GM23338 (cell line): Measurements from ENCODE around the gene CEP135. TPM values are rescaled to one million over a fixed set of nuclear protein-coding genes. Genes with fewer than 3 reads are reported as not detected.
A peak's percentile ranks its signal among the peaks of the same experiment; 100 is the strongest.

ENCODE experiments used
- ATAC-seq: fragments of 200-7000 bp; cut with Tn5 transposase; 3 replicates; pipeline ENCODE4 v1.9.1; 2020
- DNase-seq: peaks from one replicate; pipeline ENCODE4 v3.0.0-alpha.2; 2015; ENCODE audit warnings: low spot score
- H2AFZ ChIP-seq: fragments of 200-600 bp; sonication (generic); 2 replicates; pipeline ENCODE4 v1.8.0; 2016; ENCODE audit warnings: antibody characterized with exemption, mild to moderate bottlenecking, moderate library complexity
- H3F3A ChIP-seq: fragments of 200-600 bp; sonication (generic); replicated peaks from 2 replicates; pipeline ENCODE4 v1.8.0; 2017; ENCODE audit warnings: antibody characterized with exemption, mixed run types, low read depth
- H3K27ac ChIP-seq: fragments of 200-600 bp; sonication (generic); 2 replicates; pipeline ENCODE4 v1.6.1; 2016; ENCODE audit warnings: low read depth
- H3K27me3 ChIP-seq: fragments of 200-600 bp; sonication (generic); 2 replicates; pipeline ENCODE4 v1.8.0; 2016; ENCODE audit warnings: mild to moderate bottlenecking, mixed run types, moderate library complexity; ENCODE audit not compliant: insufficient read depth
- H3K36me3 ChIP-seq: fragments of 200-600 bp; sonication (generic); 2 replicates; pipeline ENCODE4 v1.8.0; 2016; ENCODE audit warnings: mild to moderate bottlenecking; ENCODE audit not compliant: insufficient read depth
- H3K4me1 ChIP-seq: fragments of 200-600 bp; sonication (generic); 2 replicates; pipeline ENCODE4 v1.8.0; 2016; ENCODE audit warnings: mild to moderate bottlenecking, moderate library complexity; ENCODE audit not compliant: insufficient read depth
- H3K4me2 ChIP-seq: fragments of 200-600 bp; sonication (generic); 2 replicates; pipeline ENCODE4 v1.7.1; 2017; ENCODE audit warnings: mixed run types
- H3K4me3 ChIP-seq: fragments of 200-600 bp; sonication (generic); 2 replicates; pipeline ENCODE4 v1.6.1; 2016; ENCODE audit warnings: mixed run types
- H3K79me2 ChIP-seq: fragments of 200-600 bp; sonication (generic); replicated peaks from 2 replicates; pipeline ENCODE4 v1.8.0; 2017; ENCODE audit warnings: mild to moderate bottlenecking; ENCODE audit not compliant: insufficient read depth
- H3K9me2 ChIP-seq: fragments of 200-600 bp; sonication (generic); 2 replicates; pipeline ENCODE4 v1.8.0; 2017; ENCODE audit not compliant: insufficient read depth
- H4K20me1 ChIP-seq: fragments of 200-600 bp; sonication (generic); replicated peaks from 2 replicates; pipeline ENCODE4 v1.8.0; 2017; ENCODE audit warnings: mild to moderate bottlenecking; ENCODE audit not compliant: insufficient read depth
- H3K27ac Mint-ChIP-seq: 2 replicates; pipeline ENCODE4 v1.8.0; 2020; ENCODE audit warnings: inconsistent platforms, mild to moderate bottlenecking, moderate library complexity, mixed read lengths
- H3K27me3 Mint-ChIP-seq: 3 replicates; pipeline ENCODE4 v1.8.0; 2022; ENCODE audit warnings: low read depth, mild to moderate bottlenecking, moderate library complexity, mixed read lengths, inconsistent platforms; ENCODE audit not compliant: insufficient read depth, poor library complexity
- H3K36me3 Mint-ChIP-seq: 3 replicates; pipeline ENCODE4 v1.8.0; 2021; ENCODE audit warnings: low read depth, mild to moderate bottlenecking, inconsistent platforms, moderate library complexity, mixed read lengths
- H3K4me1 Mint-ChIP-seq: 3 replicates; pipeline ENCODE4 v1.8.0; 2020; ENCODE audit warnings: mild to moderate bottlenecking, inconsistent platforms, mixed read lengths
- H3K4me3 Mint-ChIP-seq: 3 replicates; pipeline ENCODE4 v1.8.0; 2021; ENCODE audit warnings: moderate library complexity, mild to moderate bottlenecking, inconsistent platforms, mixed read lengths
- H3K9me3 Mint-ChIP-seq: 3 replicates; pipeline ENCODE4 v1.8.0; 2020; ENCODE audit warnings: moderate library complexity, mild to moderate bottlenecking, inconsistent platforms, mixed read lengths
- CREB1 ChIP-seq: fragments of 250-450 bp; sonication (Bioruptor Pico); IDR thresholded peaks from 2 replicates; pipeline ENCODE4 v1.5.0; 2020; ENCODE audit warnings: low read depth, mild to moderate bottlenecking, moderate library complexity
- CTCF ChIP-seq, 2 experiments: fragments of 200-600 bp in 1 of 2; sonication (generic) in 1 of 2; conservative IDR thresholded peaks; 2 replicates each; pipeline versions ENCODE4 v1.5.1 to v1.6.1; 2016 to 2017; ENCODE audit warnings: antibody characterized with exemption in 2 of 2, low read depth in 2 of 2, mild to moderate bottlenecking in 2 of 2, moderate library complexity in 1 of 2
- EZH2 ChIP-seq: fragments of 200-600 bp; sonication (generic); IDR thresholded peaks from one replicate; pipeline ENCODE4 v1.8.0; 2017; ENCODE audit warnings: antibody characterized with exemption, mild to moderate bottlenecking, low read depth; ENCODE audit not compliant: unreplicated experiment
- EZH2phosphoT487 ChIP-seq: fragments of 200-600 bp; sonication (generic); IDR thresholded peaks from one replicate; pipeline ENCODE4 v1.8.1; 2018; ENCODE audit warnings: antibody characterized with exemption; ENCODE audit not compliant: unreplicated experiment
- JUNB ChIP-seq: IDR thresholded peaks from one replicate; pipeline ENCODE4 v1.6.1; 2016; ENCODE audit warnings: antibody characterized with exemption; ENCODE audit not compliant: unreplicated experiment
- POLR2AphosphoS5 ChIP-seq: IDR thresholded peaks from 2 replicates; pipeline ENCODE4 v1.6.1; 2016; ENCODE audit warnings: antibody characterized with exemption, low read depth
- REST ChIP-seq: IDR thresholded peaks from one replicate; pipeline ENCODE4 v1.6.1; 2018; ENCODE audit warnings: antibody characterized with exemption; ENCODE audit not compliant: unreplicated experiment
- STAT1 ChIP-seq: IDR thresholded peaks from one replicate; pipeline ENCODE4 v1.6.1; 2016; ENCODE audit warnings: antibody characterized with exemption; ENCODE audit not compliant: unreplicated experiment
- ZNF114 ChIP-seq: fragments of 250-450 bp; sonication (Bioruptor Pico); IDR thresholded peaks from 2 replicates; pipeline ENCODE4 v1.5.0; 2020; ENCODE audit warnings: mild to moderate bottlenecking, moderate library complexity
- ZNF331 ChIP-seq: fragments of 250-450 bp; sonication (Bioruptor Pico); IDR thresholded peaks from 2 replicates; pipeline ENCODE4 v1.5.0; 2020; ENCODE audit warnings: low read depth, mild to moderate bottlenecking, moderate library complexity
- polyA plus RNA-seq: library from polyadenylated mRNA; unstranded; fragments of >200 nt; fragmentation: Nextera tagmentation; extraction: Ambion mirVana; gene quantifications from 2 replicates; pipeline ENCODE4 v1.2.1, GENCODE V29; 2016
- total RNA-seq: library from RNA; depleted of rRNA; stranded (reverse); fragments of >200 nt; shearing (Covaris generic); gene quantifications from 2 replicates; pipeline ENCODE4 v1.2.3, GENCODE V29; 2014
- TF ChIP-seq, protein P1 (sequence below): IDR thresholded peaks from 2 replicates; pipeline ENCODE4 v1.6.1; 2016; ENCODE audit warnings: antibody characterized with exemption

CEP135 gene
- total and polyA plus RNA-seq, 2 experiments from 2014 or later = 11.8 to 15.7 TPM

GRCh38 chr4:56077676-56078075, 128.9 kb downstream of the CEP135 start:
- DNase-seq = peak; percentile 18
- Histone ChIP-seq H3K27me3 (no peaks in the 10 kb centered on the region), H3K36me3 (peaks cover 9% of the 10 kb centered on the region; the same call in 1 of the 2 replicates), H3K4me1 (no peaks in the 10 kb centered on the region), H2AFZ (no peak overlapping the region), H3K79me2 (peaks cover 35% of the 10 kb centered on the region), H3K9me2 (no peaks in the 10 kb centered on the region), H3K4me2 (no peak overlapping the region), H3K4me3 (no peak overlapping the region), H3F3A (no peaks in the 10 kb centered on the region), H4K20me1 (no peaks in the 10 kb centered on the region; the same call in 1 of the 2 replicates), H3K27ac (no peak overlapping the region)
- ATAC-seq = no peak
- Mint-ChIP-seq H3K4me1 (peaks cover 19% of the 10 kb centered on the region; the same call in 2 of the 3 replicates), H3K27me3 (no peaks in the 10 kb centered on the region), H3K27ac (no peak overlapping the region), H3K36me3 (peaks cover 15% of the 10 kb centered on the region; the same call in 2 of the 3 replicates), H3K9me3 (peaks cover 11% of the 10 kb centered on the region; the same call in 2 of the 3 replicates), H3K4me3 (no peak overlapping the region)
- TF ChIP-seq, protein P1, sequence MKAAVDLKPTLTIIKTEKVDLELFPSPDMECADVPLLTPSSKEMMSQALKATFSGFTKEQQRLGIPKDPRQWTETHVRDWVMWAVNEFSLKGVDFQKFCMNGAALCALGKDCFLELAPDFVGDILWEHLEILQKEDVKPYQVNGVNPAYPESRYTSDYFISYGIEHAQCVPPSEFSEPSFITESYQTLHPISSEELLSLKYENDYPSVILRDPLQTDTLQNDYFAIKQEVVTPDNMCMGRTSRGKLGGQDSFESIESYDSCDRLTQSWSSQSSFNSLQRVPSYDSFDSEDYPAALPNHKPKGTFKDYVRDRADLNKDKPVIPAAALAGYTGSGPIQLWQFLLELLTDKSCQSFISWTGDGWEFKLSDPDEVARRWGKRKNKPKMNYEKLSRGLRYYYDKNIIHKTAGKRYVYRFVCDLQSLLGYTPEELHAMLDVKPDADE = no peak
- TF ChIP-seq JUNB (no peak), EZH2phosphoT487 (no peak), CTCF (conservative IDR thresholded peaks at IDR 0.05; ENCODE audit: low read depth in 2 of 2) (no peak), ZNF331 (CRISPR knock-in tag) (no peak), STAT1 (no peak), CREB1 (CRISPR knock-in tag) (no peak)

- no peaks in the 10 kb centered on the region for H3K27me3 ChIP-seq
- no peak for DNase-seq
- no peak overlapping the region for H3K27ac ChIP-seq
- no peak overlapping the region for H3K4me2 ChIP-seq
- H3K9me2 ChIP-seq = no peaks in the 10 kb centered on the region
- no peak overlapping the region for H3K4me3 ChIP-seq
- no peak overlapping the region for H3K4me3 Mint-ChIP-seq
- peaks cover 11% of the 10 kb centered on the region; the same call in 2 of the 3 replicates for H3K9me3 Mint-ChIP-seq
- peaks cover 19% of the 10 kb centered on the region; the same call in 2 of the 3 replicates for H3K4me1 Mint-ChIP-seq
- peaks cover 9% of the 10 kb centered on the region; the same call in 1 of the 2 replicates for H3K36me3 ChIP-seq
- no peak overlapping the region for H2AFZ ChIP-seq
- H3K79me2 ChIP-seq = peaks cover 26% of the 10 kb centered on the region
- H4K20me1 ChIP-seq = no peaks in the 10 kb centered on the region; the same call in 1 of the 2 replicates
- no peak overlapping the region for H3K27ac Mint-ChIP-seq
- ATAC-seq = no peak
- H3K27me3 Mint-ChIP-seq = no peaks in the 10 kb centered on the region
- no peaks in the 10 kb centered on the region for H3F3A ChIP-seq
- H3K36me3 Mint-ChIP-seq = peaks cover 15% of the 10 kb centered on the region; the same call in 2 of the 3 replicates
- no peaks in the 10 kb centered on the region for H3K4me1 ChIP-seq
- TF ChIP-seq ZNF331 (CRISPR knock-in tag) (no peak), CREB1 (CRISPR knock-in tag) (no peak), EZH2 (no peak), ZNF114 (CRISPR knock-in tag) (no peak), POLR2AphosphoS5 (no peak), CTCF (conservative IDR thresholded peaks at IDR 0.05; ENCODE audit: low read depth in 2 of 2) (no peak), REST (no peak), STAT1 (no peak)
- TF ChIP-seq, protein P1 = no peak
Measured at GRCh38 chr4:56078866-56079265, 130.1 kb downstream of the CEP135 start.
